HG02943 (cell line): Measurements from ENCODE around the gene THEM4.

Experiments
- ATAC-seq: cut with Tn5 transposase; IDR thresholded peaks from one replicate; pipeline ENCODE4 v1.9.1; 2021; ENCODE audit warnings: mild to moderate bottlenecking, low read depth, moderate library complexity; ENCODE audit not compliant: unreplicated experiment

THEM4 gene

GRCh38 chr1:151909167-151910149, at the start of gene THEM4:
Gene THEM4, minus strand, starts transcription at chr1:151909511. Its CDS starts 53 bp downstream, at chr1:151909458.
- ATAC-seq, result peak; percentile 94

DNA sequence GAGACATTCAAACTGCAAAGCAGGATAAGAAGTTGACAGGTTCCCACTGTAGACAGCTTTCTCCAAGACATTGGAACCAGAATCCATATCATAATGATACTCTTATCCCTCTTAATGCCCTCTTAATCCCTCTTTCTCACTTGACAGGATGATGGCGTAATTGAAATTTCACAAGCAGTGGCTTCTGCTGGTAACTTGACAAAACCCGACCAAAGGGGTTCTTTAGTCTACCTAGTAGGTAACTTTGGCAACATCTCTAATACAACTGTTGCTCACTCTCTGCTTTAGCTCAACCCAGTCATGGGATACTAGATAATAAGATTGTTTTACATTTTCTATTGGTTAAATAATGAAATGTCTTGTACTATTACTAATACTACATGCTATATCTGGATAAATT, 49.6 kb upstream of the THEM4 start:
- no peak for ATAC-seq

GRCh38 chr1:151956957-151957497, 47.7 kb upstream of the THEM4 start:
- no peak for ATAC-seq

- ATAC-seq, result no peak
Observed at GRCh38 chr1:151953409-151954094, 44.2 kb upstream of the THEM4 start.

GRCh38 chr1:151952811-151953210, 43.5 kb upstream of the THEM4 start:
- ATAC-seq, result no peak

GRCh38 chr1:151949371-151950193, 40.3 kb upstream of the THEM4 start:
- no peak for ATAC-seq

GRCh38 chr1:151948506-151948905, 39.2 kb upstream of the THEM4 start:
- ATAC-seq, result no peak

GRCh38 chr1:151947140-151947539, 37.8 kb upstream of the THEM4 start:
- no peak for ATAC-seq

GRCh38 chr1:151945725-151946722, 36.7 kb upstream of the THEM4 start:
- no peak for ATAC-seq

DNA sequence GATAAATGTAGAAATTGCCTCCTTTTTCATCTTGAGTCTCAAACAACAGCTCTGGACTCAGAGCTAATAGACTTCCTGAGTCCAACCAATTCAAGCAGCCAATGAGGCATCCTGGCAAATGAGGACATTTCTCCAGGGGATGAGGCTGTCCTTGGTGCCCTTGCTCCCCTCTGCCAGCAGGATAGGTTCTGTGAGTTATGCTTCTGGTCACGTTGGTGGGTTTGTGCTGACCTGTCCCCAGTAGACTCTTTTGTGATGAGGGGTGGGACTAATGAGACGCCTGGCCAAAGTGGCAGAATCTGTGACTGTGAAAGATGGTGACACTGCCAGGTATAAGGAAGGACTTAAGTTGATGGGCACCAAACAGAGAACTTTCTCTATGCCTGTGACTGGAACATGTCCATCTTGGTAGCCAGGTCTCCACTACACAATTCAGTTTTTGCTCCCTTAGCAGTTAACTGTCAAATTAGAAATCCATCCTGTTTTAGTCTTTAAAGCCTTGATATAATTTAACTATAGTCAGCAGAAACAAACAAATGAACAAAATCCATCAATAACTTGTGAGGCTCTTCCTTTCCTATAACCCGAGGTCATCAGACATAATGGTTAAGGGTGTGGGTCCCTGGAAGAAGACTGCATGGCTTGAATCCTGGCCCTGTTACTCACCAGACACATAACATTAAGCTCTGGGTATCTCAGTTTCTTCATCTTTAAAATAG, 35.7 kb upstream of the THEM4 start:
- no peak for ATAC-seq

- ATAC-seq, result no peak
Observed at GRCh38 chr1:151944126-151944856, 35.0 kb upstream of the THEM4 start.

DNA sequence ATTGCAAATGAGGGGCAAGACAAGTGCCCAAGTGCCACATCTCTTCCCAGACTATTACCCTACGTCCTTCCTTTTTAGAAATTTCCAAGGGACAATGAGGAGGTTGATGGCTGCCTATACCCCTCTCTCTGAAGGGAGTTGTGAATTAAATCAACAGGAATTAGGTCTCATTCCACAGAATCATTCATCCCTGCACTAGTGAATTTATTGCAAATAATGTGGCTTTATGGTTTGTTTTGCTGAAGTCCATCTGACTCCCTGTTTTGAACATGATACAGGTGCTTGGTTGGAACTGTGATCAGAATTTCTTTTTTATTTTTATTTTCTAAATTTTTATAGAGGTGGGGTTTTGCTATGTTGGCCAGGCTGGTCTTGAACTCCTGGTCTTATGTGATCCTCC, 34.3 kb upstream of the THEM4 start:
- ATAC-seq, result no peak

DNA sequence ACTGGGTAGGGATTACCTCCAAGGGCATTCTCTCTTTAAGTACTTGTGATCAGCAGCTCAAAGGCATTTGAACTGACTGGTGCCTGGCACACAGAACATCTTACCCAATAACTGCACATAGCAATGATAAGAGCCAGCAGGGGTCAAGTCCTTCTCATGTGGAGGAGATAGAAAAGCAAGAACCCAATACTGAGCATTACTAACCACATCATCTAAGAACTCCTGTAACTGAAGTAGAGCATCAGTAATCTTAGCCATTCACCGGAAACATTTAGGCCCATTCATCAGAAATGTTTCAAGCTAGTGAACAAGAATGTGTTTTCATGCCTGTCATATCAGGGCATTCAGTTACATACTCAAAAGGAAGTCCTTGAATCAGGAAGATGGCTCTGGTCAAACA, 33.6 kb upstream of the THEM4 start:
- no peak for ATAC-seq

GRCh38 chr1:151940541-151940940, 31.2 kb upstream of the THEM4 start:
- ATAC-seq, result no peak

DNA sequence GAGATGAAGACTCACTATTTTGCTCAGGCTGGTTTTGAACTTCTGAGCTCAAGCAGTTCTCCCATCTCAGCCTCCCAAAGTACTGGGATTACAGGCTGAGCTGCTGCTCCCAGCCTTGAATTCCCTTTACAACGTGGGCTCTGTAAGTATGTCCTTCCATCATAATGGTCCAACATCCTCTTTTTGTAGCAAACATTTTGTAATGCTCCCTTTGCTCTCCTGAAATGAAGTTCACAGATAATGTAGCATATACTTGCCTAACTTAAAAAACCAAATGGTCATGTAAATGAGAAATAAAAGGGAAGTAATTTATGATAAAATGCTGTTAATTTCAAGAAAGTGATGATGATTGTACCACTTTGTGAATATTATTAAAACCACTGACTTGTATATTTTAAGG, 30.5 kb upstream of the THEM4 start:
- no peak for ATAC-seq

- ATAC-seq, result no peak
Observed at GRCh38 chr1:151939141-151939540, 29.8 kb upstream of the THEM4 start.

DNA sequence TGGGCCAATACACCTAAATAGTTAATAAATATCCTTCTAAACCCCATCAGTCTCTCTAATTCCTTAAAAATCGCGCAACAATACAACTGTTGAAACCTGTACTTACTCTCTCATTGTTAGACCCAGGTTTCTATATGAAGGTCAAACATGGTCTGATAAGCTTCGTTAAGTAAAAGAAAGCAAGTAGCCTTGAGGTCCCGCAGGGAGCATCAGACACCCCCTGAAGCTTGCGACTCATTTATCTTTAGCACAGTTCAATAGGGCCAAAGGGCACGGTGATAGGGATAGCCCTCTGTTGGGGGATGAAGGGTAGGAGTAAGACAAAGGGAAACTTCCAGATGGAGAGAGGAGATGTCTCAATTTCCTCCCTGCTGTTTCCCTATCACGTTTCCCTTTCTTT, 27.3 kb upstream of the THEM4 start:
- no peak for ATAC-seq
